Right kidney (tissue), 1 donor: ENCODE results near the gene OTUB1.
A peak's percentile ranks its signal among the peaks of the same experiment; 100 is the strongest.
"Not testable (repeated sequence)": the region's sequence is repeated elsewhere in the genome, so short reads cannot be mapped to it uniquely, and the experiment has no call there.

ENCODE experiments used
- DNase-seq: peaks from one replicate; pipeline ENCODE4 v3.0.0-alpha.2; 2016

Gene OTUB1

GRCh38 chr11:64043545-64043944 is 57.3 kb downstream of the OTUB1 start:
- DNase-seq: no peak

GRCh38 chr11:64044730-64045393 is 58.6 kb downstream of the OTUB1 start:
- peak; percentile 59 for DNase-seq

- DNase-seq: no peak
These were observed 59.5 kb downstream of the OTUB1 start for GRCh38 chr11:64045700-64046099.

GRCh38 chr11:64047373-64047772 is 61.1 kb downstream of the OTUB1 start:
- not testable (repeated sequence) for DNase-seq
